ENCODE data around the gene PEX16.

Gene PEX16

GRCh38 chr11:45942381-45942780, 24.7 kb upstream of the PEX16 start:
- TF ChIP-seq TAF1 (IDR thresholded peaks at IDR 0.05; ENCODE audit: borderline replicate concordance, insufficient read depth, low read length) (no peak), FOXP2 (optimal IDR thresholded peaks at IDR 0.05; ENCODE audit: borderline replicate concordance, extremely low read depth, extremely low read length, insufficient read depth) (no peak), POLR2AphosphoS5 (IDR thresholded peaks at IDR 0.05; ENCODE audit: low read depth, low read length) (no peak), SIN3A (IDR thresholded peaks at IDR 0.05; ENCODE audit: borderline replicate concordance, insufficient read depth, low read length) (no peak)
- TF ChIP-seq, protein P1, sequence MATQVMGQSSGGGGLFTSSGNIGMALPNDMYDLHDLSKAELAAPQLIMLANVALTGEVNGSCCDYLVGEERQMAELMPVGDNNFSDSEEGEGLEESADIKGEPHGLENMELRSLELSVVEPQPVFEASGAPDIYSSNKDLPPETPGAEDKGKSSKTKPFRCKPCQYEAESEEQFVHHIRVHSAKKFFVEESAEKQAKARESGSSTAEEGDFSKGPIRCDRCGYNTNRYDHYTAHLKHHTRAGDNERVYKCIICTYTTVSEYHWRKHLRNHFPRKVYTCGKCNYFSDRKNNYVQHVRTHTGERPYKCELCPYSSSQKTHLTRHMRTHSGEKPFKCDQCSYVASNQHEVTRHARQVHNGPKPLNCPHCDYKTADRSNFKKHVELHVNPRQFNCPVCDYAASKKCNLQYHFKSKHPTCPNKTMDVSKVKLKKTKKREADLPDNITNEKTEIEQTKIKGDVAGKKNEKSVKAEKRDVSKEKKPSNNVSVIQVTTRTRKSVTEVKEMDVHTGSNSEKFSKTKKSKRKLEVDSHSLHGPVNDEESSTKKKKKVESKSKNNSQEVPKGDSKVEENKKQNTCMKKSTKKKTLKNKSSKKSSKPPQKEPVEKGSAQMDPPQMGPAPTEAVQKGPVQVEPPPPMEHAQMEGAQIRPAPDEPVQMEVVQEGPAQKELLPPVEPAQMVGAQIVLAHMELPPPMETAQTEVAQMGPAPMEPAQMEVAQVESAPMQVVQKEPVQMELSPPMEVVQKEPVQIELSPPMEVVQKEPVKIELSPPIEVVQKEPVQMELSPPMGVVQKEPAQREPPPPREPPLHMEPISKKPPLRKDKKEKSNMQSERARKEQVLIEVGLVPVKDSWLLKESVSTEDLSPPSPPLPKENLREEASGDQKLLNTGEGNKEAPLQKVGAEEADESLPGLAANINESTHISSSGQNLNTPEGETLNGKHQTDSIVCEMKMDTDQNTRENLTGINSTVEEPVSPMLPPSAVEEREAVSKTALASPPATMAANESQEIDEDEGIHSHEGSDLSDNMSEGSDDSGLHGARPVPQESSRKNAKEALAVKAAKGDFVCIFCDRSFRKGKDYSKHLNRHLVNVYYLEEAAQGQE (IDR thresholded peaks at IDR 0.05; ENCODE audit: insufficient read depth in 1 of 2, low read depth in 2 of 2, low read length in 2 of 2), result no peak

DNA sequence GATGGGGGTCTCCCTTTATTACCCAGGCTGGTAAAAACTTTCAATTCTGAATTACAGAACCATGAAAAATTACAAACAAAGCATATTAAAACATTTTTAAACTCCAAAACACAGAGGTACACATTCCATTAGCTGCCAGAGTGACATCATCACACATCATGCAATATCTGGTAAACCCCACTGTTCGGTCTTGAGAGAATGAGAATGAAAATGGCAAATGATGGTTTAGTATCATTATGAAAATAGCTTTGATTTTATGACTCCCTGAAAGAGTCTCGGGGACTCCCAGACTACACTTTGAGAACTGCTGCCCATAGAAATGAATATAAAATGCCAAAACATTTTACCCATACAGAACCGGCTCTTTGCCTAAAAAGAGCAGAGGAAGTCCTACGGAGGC, 23.6 kb upstream of the PEX16 start:
- TF ChIP-seq SIN3A (IDR thresholded peaks at IDR 0.05; ENCODE audit: borderline replicate concordance, insufficient read depth, low read length) (no peak), POLR2AphosphoS5 (IDR thresholded peaks at IDR 0.05; ENCODE audit: low read depth, low read length) (no peak), TAF1 (IDR thresholded peaks at IDR 0.05; ENCODE audit: borderline replicate concordance, insufficient read depth, low read length) (no peak), FOXP2 (optimal IDR thresholded peaks at IDR 0.05; ENCODE audit: borderline replicate concordance, extremely low read depth, extremely low read length, insufficient read depth) (no peak)
- TF ChIP-seq, protein P1 (IDR thresholded peaks at IDR 0.05; ENCODE audit: insufficient read depth in 1 of 2, low read depth in 2 of 2, low read length in 2 of 2), result no peak

GRCh38 chr11:45939836-45940235, 22.2 kb upstream of the PEX16 start:
- TF ChIP-seq TAF1 (IDR thresholded peaks at IDR 0.05; ENCODE audit: borderline replicate concordance, insufficient read depth, low read length) (no peak), POLR2AphosphoS5 (IDR thresholded peaks at IDR 0.05; ENCODE audit: low read depth, low read length) (no peak), FOXP2 (optimal IDR thresholded peaks at IDR 0.05; ENCODE audit: borderline replicate concordance, extremely low read depth, extremely low read length, insufficient read depth) (no peak), SIN3A (IDR thresholded peaks at IDR 0.05; ENCODE audit: borderline replicate concordance, insufficient read depth, low read length) (no peak)
- TF ChIP-seq, protein P1 (IDR thresholded peaks at IDR 0.05; ENCODE audit: insufficient read depth in 1 of 2, low read depth in 2 of 2, low read length in 2 of 2), result no peak

- TF ChIP-seq TAF1 (IDR thresholded peaks at IDR 0.05; ENCODE audit: borderline replicate concordance, insufficient read depth, low read length), result no peak
- TF ChIP-seq, protein P1 (IDR thresholded peaks at IDR 0.05; ENCODE audit: insufficient read depth in 1 of 2, low read depth in 2 of 2, low read length in 2 of 2), result no peak
- no peak for TF ChIP-seq POLR2AphosphoS5 (IDR thresholded peaks at IDR 0.05; ENCODE audit: low read depth, low read length)
- no peak for TF ChIP-seq FOXP2 (optimal IDR thresholded peaks at IDR 0.05; ENCODE audit: borderline replicate concordance, extremely low read depth, extremely low read length, insufficient read depth)
- TF ChIP-seq SIN3A (IDR thresholded peaks at IDR 0.05; ENCODE audit: borderline replicate concordance, insufficient read depth, low read length), result no peak
Observed at GRCh38 chr11:45937916-45938315, 20.2 kb upstream of the PEX16 start.
